ENCODE data around the gene POLG2.

DNA sequence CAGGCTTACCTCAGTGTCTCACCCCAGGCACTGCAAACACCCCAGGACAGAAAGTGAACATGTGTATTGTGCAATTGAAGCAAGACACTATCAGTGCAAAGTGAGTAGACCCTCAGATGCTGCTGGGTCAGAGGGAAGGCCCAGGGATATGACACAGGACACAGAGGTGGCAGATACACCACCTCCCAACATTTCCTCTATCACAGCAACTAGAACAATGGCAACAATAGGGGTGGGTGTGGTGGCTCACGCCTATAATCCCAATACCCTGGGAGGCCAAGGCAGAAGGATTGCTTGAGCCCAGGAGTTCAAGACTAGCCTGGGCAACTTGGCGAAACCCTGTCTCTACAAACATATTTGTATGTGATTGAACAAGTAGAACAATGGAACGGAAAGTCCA lies 25.4 kb downstream of the POLG2 start:
- TF ChIP-seq POLR2AphosphoS5 (IDR thresholded peaks at IDR 0.05), result no peak
- TF ChIP-seq, protein P1, sequence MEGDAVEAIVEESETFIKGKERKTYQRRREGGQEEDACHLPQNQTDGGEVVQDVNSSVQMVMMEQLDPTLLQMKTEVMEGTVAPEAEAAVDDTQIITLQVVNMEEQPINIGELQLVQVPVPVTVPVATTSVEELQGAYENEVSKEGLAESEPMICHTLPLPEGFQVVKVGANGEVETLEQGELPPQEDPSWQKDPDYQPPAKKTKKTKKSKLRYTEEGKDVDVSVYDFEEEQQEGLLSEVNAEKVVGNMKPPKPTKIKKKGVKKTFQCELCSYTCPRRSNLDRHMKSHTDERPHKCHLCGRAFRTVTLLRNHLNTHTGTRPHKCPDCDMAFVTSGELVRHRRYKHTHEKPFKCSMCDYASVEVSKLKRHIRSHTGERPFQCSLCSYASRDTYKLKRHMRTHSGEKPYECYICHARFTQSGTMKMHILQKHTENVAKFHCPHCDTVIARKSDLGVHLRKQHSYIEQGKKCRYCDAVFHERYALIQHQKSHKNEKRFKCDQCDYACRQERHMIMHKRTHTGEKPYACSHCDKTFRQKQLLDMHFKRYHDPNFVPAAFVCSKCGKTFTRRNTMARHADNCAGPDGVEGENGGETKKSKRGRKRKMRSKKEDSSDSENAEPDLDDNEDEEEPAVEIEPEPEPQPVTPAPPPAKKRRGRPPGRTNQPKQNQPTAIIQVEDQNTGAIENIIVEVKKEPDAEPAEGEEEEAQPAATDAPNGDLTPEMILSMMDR (IDR thresholded peaks at IDR 0.05), result no peak
- no peak for TF ChIP-seq POLR2A (IDR thresholded peaks at IDR 0.05; ENCODE audit: low read depth)
- TF ChIP-seq EP300 (IDR thresholded peaks at IDR 0.05), result no peak
